Stimulated activated CD8-positive, alpha-beta memory T cell treated with anti-CD3 and anti-CD28 coated beads, Interleukin-4, amount 100 ng/mL, for 48 hours (primary cell): ENCODE data around the gene RNF212.
"Not testable (repeated sequence)": the region's sequence is repeated elsewhere in the genome, so short reads cannot be mapped to it uniquely, and the experiment has no call there.

Source experiments
- DNase-seq: peaks from one replicate; pipeline ENCODE4 v3.0.0-alpha.2; 2020

Gene RNF212

DNA sequence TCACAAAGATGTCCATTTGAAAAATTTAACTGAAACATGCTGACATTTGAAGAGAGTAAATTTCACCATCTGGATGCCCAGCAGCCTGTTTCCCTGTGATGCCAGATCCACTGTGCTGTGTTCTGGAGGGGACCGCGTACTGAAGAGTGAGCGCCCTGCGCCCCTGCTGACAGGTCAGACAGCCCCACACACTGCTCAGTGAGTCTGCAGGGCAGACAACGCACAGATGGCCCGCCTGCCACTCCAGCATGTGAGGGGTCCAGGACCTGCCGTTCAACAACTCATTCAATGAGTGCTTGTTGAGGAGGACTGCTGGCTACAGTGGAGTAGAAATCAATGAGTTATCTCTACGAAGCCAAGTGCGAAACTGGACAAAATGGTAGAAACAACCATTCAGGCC lies 52.7 kb downstream of the RNF212 start:
- no peak for DNase-seq

DNA sequence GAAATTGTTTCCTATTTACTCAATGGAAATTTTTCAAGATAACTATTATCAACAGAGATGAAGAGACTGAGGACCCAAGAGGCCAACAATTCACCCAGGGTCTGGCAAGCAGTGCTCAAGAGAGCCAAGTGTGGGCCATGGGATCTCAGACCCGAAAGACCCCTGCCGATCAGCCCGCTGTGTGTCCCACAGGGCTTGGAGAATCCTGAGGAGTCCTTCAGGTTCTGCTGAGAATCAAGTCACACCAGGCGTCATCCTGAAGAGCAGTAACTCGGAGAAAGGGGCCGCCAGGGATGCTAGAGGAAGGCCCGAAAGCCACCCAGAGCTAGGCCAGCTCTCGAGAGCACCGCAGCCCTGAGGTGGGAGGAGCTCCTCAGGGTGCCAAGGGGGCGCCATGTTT lies 53.2 kb downstream of the RNF212 start:
- DNase-seq, result no peak

DNA sequence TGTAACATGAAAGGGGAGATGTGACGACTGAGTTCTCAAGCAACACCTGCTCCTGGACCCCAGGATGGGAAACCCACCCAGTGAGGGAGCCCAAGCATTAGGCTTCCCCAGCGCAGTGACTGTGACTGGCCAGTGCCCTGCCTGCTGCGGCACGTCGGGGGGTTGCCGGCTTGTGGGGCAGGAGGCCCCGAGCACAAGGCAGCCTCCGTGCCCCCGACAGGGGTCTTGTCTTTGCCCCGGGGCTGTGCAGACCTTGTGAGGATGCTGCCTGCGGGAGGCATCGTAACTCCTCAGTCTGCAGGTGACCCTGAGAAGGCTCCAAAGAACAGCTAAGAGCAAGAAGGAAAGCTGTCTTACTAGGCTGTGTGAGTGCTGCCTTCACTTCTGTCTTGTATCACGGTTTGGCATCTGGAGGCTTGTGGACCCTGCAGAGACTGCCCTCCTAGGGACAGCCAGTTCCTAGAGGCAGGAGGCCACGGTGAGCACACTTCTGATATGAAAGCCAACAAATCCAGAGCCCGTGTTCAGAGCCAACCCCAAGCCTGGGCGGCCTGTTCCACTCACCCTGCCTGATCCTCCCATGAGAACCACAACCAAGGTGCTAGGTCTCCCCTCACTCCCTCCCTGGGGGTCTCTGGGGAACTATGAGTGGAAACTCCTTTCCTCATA lies 54.2 kb downstream of the RNF212 start:
- DNase-seq, result no peak

DNA sequence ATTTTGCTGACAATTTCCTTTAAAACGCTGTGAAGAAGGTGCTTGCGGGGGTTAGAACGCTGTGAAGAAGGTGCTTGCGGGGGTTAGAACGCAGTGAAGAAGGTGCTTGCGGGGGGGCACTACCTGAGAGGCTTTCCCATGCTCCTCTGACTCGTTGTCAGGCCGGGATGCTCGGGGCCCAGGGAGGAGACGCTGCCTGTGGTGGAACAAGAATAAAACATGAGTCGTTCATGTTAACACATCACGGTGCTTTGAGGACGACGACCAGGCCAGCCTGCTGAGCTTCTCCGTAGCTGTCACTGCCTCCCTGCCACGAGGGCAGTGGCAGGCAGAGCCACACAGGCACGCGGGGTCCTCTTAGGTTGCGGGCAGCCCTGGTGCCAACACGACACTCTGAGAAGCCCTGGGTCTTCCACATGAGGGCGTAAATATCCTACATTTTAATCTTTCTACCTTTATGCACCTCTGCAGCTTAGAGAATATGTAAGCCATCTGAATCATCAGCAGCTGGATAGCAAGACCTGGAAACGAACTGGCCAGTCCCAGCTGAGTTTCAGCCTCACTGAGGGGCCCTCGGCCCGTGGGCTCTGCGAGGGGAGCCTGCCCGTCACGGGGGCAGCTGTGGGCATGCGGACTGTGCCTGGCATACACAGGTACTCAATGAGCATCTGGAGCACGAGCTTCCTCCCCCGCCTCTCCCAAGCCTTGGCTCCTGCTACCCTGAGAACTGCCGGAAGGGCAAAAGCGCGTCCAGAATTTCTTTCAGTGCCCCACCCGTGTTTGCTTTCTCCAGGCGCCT lies 55.0 kb downstream of the RNF212 start:
- DNase-seq, result no peak

DNA sequence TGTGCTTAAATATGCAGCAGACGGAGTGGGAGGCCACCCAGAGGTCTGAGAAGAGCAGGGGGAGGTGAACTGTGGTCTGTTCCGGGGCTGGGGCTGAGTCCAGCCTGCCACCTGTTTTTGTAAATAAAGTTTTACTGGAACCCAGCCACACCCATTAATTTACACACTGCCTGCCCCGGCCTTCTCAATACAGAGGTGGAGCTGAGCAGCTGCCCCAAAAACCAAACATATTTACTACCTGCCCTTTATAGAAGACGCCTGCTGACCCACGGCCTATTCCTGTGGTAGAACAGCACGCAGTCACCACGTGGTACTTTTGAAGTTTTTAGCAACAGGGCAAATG lies 56.0 kb downstream of the RNF212 start:
- DNase-seq, result no peak

DNA sequence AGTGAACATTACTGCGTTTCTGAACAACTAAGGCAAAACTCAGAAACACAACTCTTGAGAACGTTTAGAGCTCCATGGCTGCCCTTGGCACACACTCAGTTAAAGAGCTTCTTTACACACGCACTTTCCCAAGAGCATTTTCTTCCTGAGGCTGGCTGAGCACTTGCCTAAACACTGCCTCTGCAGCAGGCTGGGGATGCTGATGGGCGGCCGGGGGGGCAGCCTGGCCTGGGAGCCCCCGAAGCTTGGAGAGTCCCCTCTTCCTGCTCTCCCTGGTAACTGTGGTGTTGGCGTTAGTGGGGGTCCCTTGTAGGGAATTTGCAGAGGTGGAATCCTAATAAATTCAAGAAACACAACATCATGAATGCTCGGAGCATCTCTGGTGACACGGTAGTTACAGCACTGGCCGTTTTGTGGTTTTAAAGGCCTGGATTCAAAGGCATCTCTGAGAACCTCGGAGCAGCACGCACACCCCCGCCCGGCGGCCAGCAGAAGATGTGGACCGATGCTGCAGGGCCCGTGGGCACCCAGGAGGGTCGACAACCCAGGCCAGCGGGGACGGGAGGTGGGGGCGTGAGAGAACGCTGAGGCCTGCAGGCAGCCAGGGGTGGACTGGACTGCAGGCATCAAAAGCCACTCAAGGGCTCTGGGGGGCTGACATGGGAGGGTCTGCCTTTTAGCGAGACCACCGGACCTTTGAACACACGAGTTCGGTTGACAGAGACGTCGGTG lies 56.5 kb downstream of the RNF212 start:
- no peak for DNase-seq

DNA sequence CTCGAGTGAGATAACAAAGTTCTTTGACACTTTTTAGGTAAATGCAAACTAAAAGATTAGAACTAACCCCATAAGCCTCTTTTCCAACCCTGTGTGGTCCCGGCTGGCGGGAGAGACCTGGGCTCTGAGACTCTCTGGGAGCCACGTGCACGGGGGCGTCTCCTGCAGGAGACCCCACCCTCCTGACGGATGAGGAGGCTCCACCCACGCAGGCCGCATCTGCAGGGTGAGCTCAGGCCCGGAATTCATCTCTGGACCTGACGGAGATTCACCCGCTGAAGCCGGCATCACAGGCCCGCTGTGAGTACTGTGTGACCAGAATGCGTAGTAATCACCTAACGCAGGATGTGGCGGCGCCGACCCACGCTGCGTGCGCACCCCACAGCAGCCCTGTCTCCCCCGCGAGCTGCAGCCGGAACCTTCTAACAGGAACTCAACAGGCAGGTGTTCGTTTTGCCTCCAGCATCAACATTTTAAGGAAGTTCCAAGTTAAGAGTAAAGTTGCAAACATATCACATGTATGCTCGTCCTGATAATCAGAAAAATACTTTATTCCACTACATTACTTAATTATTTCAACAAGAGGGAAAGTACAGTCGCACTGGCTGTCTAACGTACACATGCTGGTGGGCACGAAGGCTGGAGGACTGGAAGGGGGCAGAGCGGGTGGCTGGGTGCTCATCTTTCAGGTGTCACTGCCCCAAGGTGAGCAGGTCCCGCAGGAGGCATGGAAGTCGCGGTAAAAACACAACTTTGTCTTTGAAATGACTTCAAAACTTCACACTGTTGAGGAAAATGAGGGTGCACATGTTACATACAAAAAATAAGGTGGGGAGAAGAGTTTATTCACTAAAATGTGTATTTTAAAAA lies 57.4 kb downstream of the RNF212 start:
- peak; percentile 83 for DNase-seq

DNA sequence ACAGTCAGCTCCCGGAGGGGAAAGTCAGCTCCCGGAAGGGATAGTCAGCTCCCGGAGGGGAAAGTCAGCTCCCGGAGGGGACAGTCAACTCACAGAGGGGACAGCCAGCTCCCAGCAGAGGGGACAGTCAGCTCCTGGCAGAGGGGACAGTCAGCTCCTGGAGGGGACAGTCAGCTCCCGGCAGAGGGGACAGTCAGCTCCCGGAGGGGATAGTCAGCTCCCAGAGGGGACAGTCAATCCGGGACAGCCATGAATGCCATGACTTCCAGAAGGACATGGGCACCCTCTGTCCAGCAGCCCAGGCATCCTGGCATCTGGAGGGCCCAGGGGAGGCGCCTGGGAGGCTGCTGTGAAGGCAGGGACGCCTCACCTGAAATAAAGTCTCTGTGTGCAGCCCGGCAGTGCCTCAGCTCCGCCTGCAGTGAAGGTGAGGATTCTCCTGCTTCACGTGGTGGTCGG lies 58.1 kb downstream of the RNF212 start:
- not testable (repeated sequence) for DNase-seq

DNA sequence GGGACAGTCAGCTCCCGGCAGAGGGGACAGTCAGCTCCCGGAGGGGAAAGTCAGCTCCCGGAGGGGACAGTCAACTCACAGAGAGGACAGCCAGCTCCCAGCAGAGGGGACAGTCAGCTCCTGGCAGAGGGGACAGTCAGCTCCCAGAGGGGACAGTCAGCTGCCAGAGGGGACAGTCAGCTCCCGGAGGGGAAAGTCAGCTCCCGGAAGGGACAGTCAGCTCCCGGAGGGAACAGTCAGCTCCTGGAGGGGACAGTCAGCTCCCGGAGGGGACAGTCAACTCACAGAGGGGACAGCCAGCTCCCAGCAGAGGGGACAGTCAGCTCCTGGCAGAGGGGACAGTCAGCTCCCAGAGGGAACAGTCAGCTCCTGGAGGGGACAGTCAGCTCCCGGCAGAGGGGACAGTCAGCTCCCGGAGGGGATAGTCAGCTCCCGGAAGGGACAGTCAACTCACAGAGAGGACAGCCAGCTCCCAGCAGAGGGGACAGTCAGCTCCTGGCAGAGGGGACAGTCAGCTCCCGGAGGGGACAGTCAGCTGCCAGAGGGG lies 58.6 kb downstream of the RNF212 start:
- not testable (repeated sequence) for DNase-seq

DNA sequence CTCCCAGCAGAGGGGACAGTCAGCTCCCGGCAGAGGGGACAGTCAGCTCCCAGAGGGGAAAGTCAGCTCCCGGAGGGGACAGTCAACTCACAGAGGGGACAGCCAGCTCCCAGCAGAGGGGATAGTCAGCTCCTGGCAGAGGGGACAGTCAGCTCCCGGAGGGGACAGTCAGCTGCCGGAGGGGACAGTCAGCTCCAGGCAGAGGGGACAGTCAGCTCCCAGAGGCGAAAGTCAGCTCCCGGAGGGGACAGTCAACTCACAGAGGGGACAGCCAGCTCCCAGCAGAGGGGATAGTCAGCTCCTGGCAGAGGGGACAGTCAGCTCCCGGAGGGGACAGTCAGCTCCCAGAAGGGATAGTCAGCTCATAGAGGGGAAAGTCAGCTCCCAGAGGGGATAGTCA lies 59.5 kb downstream of the RNF212 start:
- DNase-seq, result not testable (repeated sequence)

DNA sequence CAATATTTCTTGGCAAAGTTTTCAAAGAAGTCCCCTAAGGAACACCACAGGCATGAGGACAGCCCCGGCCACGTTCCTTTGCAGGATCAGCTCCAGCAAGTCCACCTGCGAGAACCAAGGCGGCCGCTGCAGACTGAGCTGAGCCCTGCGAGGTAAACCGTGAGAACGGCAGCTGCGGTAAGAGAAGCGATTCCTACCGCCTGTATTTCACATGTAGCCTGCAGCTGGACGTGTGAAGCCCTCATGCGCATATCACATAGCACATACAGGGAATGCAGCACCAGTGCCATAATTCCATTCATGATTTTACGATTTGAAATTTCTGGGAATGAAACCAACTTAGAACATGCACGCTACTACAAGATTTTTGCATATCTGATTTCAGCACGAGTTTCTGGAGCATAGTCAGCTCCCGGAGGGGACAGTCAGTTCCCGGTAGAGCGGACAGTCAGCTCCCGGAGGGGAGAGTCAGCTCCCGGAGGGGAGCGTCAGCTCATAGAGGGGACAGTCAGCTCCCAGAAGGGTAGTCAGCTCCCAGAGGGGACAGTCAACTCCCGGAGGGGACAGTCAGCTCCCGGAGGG lies 60.2 kb downstream of the RNF212 start:
- no peak for DNase-seq

DNA sequence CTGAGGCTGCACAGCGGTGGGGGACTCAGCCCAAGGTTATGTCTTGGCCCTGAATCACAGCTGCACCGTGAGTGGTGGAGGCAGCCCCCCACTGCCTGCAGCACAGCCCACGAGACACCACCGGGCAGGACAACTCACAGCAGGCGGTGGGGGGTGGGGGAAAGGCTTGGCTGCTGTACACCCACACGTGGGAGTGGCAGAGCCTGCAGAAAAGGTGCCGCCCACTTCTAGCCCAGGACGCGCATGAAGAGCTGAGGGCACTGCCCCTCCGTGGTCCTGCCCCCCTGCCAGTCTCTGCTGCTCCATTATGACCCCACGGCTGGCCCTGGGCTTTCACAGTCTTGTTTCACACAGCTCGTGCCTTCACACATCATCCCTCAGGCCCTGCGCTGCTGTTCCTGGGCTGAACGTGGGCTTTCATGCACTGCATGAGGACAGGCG lies 61.1 kb downstream of the RNF212 start:
- no peak for DNase-seq

DNA sequence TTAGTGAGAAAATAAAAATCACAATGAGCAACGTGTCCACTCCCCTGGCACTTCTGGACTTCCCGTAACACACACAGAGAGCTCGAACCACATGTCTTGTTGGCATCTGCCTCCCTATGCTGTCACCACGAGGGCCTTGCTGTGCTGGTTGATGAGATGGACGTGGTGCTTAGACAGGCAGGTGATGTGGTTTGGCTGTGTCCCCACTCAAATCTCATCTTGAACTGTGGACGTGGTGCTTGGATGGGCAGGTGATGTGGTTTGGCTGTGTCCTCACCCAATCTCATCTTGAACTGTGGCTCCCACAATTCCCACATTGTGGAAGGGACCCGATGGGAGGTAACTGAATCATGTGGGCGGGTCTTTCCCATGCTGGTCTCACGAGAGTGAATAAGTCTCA lies 61.9 kb downstream of the RNF212 start:
- no peak for DNase-seq

DNA sequence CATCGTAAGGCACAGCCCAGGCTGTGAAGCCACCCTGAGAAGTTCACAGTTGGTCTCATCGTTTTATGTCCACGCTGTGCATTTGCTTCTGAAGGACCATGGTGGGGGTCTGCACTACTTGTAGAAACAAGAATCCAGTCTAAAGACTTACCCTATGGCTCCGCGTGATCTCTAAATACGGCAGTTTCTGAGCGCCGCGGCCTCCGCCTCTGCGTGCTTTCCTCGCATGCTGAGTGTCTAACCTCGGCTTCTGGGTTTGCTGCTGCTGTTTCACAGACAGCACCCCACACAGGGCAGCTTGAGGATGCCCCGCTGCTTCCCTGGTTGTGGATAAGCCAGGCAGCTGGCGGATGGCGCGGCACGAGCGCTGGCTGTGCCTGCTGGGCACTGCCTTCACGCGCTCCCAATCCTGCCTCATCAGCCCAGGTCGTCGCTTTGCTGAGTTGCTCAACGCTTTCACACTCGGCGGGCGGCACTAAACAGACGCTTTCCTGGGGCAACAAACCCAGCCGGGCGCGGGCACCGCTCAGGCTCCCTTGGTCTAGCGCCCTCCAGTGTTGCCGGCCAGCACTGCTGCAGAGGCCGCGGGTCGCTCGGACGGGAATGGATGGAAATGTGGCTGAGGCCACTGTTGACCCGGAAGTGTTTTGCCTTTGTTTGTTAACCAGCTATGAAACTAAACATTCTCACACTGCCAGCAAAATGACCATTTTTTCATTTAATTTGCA lies 62.7 kb downstream of the RNF212 start:
- no peak for DNase-seq

DNA sequence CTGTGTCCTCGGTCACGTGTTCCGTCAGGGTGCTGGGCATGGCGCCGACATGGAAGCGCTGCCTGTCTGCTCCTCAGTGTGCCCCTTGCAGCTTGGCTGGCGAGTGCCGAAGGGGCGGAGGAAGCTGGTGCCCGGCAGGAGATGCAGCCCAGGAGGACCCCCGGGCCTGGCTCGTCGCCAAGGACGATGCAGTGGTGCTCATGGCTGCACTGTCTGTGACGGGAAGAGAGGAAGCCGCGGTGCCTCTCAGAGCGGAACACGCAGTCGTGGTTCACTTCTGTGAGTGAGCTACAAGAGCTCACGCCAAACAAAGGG lies 63.8 kb downstream of the RNF212 start:
- no peak for DNase-seq

DNA sequence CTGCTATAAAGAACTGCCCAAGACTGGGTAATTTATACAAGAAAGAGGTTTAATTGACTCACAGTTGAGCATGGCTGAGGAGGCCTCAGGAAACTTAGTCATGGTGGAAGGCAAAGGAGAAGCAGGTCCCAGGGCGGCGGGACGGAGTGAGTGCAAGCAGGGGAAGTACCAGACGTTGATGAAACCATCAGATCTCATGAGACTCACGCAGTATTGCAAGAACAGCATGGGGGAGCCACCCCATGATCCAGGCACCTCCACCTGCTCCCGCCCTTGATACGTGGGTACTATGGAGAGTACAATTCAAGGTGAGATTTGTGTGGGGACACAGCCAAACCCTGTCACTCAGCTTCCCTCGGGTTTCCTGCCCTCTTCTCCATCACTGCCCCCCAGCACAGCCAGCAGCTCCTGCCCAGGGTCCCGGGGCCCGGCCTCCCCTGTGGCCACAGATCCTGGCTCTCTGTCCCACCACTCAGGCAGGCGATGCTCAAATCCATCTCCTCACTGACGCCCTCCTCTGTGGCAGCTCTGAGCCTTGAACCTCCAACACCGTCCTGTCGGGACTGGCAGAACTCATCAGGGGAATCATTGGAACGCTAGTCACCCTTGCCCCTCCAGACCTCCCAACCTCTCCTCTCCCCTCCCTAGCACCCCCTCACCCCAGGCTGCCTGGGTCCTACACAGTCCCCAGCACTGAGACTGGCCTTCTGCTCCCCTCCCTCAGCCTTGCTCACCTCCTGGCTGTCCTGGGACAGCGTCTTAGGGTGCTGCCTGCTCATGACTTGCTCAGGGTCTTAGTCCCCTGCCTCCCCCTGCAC lies 64.4 kb downstream of the RNF212 start:
- peak; percentile 52 for DNase-seq

DNA sequence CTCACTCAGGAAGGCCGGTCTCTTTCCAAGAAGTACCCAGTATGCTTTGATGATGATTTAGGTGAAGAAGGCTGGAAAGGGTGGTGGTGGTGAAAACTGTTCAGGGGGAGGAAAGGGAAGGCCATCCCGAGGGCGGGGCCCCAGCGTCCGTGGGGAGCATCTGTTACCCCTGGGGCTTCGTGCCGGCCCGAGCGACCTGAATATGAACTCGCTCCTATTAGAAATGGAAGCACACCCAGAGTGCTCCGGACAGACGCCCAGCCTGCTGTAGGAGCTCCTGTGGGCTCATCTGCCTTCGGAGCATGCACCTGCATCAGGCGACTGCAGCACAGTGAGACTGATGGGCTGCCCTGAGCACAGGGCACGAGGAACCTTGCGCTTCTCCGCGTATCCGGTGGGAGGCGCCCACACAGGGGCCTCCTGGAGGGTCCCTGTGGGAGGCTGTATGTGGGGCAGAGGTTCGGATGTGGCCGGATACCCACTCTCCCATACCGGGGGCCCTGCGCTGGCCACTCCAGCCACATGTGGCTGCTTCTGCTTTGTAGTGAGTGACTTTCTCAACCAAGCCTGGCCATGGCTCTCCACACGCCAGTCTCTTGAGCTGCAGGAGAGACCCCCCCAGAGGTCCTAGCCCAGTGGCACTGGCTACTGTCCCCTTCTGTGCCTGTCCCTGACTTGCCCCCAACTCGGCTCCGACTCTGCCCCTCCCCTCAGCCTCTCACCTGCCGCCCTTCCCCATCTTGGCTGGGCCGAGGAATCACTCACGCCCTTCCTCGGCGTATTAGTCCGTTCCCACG lies 65.2 kb downstream of the RNF212 start:
- DNase-seq, result no peak

DNA sequence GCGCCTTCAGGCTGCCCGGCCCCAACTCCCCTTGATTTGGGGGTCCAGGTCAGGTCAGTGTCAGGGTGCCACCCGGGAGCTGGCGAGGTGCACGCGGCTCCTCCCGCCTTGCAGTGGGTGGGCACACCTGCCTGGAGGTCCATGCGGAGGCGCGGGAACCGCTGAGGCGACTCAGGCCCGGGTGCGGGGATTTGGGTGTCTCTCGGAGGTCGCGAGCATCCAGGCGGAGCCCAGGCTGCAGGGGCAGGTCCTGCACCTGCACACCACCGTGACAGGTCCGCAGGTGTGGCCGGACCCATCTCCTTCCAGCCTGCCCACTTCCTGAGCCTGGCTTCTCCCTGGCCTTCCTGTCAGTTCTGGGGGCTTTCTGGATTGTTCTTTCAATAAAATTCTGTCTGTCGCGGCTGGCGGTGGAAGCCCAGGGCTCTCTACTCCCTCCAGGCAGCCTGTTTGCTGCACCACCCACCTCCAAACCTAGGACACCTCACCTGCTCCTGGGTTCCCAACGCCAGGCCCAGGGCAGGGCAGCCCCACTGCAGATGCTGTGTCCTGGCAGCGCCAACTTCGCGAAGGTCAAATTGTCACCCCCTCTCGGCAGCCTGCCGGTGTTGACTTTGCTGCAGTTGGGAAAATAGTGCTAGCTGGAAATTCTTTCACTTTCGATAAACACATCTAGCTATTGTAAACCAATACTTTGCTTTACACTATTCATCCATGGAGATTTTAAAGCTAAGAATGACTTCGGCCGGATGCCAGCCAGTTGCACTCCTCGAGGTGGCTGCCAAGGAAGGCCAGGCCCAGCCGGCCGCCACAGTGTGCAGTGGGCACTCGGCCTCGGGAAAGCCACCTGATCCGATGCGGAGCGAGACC lies 66.0 kb downstream of the RNF212 start:
- DNase-seq, result no peak

DNA sequence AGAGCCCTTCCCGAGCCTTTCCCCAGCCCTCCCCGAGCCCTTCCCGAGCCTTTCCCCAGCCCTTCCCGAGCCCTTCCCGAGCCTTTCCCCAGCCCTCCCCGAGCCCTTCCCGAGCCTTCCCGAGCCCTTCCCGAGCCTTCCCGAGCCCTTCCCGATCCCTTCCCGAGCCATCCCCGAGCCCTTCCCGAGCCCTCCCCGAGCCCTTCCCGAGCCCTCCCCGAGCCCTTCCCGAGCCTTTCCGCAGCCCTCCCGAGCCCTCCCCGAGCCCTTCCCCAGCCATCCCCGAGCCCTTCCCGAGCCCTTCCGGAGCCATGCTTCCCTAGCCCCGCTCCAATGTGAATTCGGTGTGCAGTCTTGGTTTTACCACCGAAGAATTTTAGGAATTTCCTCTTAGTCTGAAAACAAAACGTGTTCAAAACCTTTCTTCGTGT lies 66.8 kb downstream of the RNF212 start:
- DNase-seq, result not testable (repeated sequence)
